Stimulated activated CD4-positive, alpha-beta T cell treated with anti-CD3 and anti-CD28 coated beads, Interleukin-1b, Interleukin-23, amount 100 ng/mL, for 1 hour (primary cell): Measurements from ENCODE around the gene KIAA0232.

Experiments
- DNase-seq, 2 donors: peaks; one replicate each; pipeline ENCODE4 v3.0.0-alpha.2; 2020; ENCODE audit warnings: low read depth in 2 of 2

Gene KIAA0232

DNA sequence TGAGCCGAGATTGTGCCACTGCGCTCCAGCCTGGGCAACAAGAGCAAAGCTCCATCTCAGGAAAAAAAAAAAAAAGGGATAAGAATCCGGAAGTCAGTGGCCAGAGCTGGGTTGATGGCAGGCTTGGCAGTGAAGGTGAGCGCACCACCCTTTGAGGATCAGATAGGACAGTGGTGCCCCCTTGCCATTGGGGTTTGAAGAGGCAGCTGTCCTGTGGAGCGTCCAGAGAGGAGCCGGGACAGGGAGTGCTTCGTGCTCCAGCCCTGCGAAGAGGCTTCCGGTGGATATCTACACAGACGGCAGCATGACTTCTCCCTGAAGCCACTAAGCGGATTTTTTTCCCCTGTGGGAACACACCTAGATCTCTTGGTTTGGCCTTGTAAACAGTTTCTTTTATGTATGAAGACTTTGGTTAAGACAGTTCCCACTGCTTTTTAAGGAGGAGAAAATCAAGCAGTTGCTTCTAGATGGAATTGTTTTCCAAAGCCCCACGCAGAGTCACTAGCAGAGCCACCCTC lies 133.6 kb downstream of the KIAA0232 start:
- DNase-seq, result no peak

DNA sequence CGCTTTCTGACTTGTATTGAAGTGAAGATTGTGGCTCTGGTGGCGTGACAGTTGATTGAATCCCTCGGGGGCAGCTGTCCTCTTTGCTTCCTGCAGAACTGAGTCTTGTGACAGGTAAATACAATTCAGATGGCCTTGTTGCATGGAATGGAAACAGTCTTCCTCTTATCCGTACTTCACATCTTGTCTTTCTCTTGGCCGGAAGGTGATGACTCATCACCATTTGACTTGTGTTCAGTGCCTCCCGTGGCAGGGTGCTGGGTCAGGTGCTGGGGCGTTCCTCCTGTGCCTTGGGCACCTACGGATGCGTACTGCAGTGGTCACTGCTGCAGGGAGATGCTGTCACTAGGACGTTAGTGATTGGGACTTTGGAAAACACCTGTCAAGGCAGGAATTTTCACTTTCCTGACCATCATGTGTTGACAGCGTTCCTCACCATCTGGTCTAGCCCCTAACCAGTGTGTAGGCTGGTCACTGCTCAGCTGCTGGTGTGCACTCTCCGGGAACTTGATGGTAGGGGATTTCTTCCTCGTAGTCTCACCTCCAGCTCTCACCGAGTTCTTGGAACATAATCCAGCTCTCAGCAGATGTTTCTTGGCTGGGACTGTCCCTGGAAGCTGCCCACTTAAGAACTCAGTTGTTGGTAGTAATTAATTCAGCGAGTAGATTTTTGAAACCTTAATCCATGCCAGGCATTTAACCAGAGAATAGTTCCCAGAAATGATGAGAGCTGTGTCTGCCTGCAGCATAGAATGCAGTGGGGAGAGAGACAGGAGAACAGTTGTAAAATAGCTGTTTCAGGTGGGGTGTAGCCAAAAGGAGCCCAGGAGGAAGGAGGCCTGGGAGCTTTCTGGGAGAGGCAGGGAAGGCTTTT lies 134.3 kb downstream of the KIAA0232 start:
- peak in 1 of 2 donors; percentile 25 for DNase-seq

DNA sequence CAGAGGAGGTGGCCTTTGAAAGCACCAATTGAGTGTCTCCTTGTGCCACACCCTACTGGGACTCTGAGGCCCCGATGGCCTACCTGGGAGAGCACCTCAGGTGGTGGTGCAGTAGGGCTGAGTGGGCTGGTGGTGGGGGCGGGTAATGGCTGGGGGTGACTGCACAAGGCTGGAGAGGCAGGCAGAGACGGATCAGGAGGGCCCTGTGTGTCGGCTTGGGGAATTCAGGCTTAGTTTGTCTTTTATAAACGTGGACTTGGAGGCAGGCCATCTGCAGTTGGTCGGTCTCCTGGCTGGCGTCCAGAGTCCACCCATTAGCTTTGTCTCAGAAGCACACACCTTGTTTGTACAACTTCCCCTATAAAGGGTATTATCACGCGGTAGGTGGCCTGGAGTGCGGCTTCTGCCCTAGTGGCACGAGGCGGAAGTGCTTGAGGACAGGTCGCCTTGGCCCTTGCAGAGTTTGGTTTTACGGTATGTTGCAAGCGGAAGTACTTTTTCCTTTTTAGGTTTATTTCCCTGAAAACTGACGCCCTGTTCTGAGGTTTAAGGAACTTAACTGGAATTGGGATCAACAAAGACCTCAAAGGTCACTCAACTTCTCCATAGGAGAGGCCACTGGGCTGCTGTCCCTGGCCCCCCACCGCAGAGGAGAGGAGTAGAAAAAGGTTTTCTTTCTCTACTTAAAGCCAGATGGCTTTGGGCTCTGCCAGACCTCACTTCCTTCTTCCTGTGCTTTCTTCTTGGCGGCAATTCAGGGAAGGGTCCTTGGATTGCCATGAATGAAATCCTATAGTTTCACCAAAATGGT lies 135.1 kb downstream of the KIAA0232 start:
- no peak for DNase-seq

DNA sequence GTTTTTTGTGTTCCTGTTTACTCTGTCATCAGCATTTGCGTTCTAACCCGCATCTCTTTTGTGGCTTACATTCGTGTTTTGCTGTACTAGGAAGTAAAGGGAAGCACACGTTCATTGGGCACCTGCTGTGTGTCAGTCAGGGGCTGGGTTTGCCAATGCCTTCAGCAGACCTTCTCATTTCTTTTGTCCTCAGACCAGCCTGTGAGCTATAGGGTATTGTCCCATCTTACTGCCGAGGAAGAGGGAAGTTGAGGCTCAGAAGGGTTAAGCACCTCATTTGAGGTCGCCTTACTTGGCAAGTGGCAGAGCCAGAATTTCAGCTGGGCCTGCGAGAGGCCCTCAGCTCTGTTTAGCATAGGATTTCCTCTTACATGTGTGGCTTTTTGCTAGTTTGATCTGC lies 135.8 kb downstream of the KIAA0232 start:
- DNase-seq, result no peak

DNA sequence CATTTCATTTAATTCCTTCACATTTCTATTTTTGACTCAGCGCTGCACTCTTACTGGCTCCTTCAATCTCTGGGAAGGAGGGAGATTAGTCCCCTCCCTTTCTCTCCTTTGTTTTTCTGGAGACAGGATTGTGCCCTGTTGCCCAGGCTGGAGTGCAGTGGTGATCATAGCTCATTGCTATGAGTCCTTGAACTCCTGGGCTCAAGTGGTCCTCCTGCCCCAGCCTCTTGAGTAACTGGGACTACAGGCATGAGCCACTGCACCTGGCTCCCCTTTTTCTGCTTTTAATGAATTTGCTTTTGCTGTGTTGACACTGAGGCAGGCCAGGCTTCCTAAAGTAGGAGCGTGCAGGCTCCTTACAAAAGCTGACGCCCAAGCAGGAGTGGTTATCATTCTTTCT lies 137.6 kb downstream of the KIAA0232 start:
- DNase-seq, result no peak

DNA sequence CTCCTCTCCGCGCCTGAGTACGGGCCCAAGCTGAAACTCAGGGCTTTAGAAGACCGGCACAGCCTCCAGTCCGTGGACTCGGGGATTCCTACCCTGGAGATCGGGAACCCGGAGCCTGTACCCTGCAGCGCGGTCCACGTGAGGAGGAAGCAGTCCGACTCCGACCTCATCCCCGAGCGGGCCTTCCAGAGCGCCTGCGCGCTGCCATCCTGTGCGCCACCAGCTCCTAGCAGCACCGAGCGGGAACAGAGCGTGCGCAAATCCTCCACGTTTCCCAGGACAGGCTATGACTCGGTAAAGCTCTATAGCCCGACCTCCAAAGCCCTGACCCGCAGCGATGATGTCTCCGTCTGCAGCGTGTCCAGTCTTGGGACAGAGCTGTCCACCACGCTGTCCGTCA lies 141.0 kb downstream of the KIAA0232 start:
- DNase-seq, result no peak

DNA sequence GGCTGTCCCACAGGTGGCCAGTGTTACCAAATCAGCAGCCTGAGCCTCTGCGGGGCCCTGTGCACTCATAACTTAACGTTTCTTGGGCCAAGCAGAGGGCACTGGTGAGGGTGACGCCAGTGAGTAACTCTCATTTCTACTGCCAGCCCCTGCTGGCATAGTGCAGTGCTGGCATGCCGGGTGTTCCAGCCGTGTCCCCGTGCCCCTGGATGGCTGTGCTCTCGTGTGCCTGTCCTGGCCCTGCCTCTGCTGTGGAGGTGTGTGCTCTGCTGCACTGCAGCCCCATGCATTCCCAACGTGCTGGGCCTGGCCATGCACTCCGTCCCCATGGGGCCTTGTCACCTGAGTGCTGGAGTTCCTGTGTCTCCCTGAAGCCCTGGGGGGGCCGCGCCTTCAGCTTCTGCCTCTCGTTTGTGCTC lies 141.8 kb downstream of the KIAA0232 start:
- no peak for DNase-seq

DNA sequence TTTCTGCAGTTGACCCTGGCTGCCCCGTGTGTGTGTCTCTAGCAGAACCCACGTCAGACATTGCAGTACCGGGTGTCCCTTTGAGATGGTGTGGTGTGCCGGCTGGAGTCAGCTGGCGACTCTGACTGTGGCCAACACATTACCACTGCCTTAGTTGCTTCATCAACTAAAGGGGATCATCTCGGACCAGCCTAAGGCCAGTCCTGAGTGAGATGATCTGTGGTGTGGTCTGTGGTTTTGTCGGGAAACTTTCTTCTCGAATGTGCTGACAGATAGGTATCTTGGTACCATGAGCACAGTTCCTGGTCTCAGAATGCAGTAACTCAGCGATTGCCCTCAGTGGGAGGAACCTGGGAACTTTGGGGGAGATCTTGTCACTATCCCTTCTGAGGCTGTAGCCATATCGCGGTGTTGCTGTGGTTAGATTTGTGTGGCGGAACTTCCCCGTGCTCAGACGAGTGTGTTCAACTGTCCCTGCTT lies 142.9 kb downstream of the KIAA0232 start:
- DNase-seq, result no peak

DNA sequence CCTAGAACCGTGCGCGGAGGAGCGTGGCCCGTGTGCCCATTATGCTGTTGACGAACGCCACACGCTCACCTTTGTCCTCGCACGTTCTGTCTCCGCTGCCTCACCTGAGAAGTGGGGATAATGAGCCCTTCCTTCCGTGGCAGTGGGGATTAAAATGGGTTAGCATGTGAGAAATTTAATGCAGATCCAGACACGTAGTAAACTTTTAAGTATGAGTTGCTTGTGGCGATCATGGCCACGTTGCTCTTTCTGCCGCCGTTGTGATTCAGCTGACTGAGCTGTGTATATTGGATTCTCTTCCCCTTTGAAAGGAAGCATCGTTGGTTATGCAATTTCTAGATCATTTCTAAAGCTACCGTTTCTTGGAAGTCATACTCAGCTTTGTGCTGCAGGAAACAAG lies 143.6 kb downstream of the KIAA0232 start:
- no peak for DNase-seq

DNA sequence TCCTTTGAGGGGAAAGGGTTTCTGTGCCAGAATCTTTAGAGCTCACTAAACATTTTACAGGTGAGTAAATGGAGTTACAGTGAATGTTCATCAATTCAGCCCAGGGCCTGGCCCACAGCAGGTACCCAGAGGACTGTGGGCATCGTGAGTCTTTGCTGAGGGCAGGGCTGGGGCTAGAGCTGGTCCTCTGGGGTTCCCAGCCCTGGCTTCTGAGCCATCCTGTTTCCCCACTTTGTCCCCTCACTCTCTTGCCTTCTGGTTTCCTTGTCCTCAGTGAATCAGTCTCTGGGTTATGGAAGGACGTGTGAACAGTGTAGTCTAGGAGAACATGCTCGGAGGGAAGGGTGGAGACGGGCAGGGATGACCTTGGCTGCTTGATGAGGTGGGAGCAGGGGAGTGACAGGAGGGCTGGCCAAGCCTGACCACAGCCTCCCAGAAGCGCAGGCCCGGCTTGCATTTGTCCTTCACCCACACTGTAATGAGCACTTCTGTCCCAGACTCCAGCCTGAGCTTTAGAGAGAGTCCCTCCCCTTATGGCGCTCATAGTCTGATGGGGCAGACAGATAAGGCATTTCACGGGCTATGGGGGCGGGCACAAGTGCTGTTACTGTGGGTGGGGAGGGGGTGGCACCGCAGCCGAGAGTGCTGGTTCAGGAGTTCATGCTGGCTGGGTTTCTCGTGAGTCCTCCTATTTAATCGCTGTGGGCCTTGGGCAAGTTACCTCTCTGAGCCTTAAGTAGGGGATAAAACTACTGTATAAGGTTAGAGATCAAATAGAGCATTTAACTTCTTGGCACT lies 144.4 kb downstream of the KIAA0232 start:
- DNase-seq, result peak in 1 of 2 donors; percentile 31

DNA sequence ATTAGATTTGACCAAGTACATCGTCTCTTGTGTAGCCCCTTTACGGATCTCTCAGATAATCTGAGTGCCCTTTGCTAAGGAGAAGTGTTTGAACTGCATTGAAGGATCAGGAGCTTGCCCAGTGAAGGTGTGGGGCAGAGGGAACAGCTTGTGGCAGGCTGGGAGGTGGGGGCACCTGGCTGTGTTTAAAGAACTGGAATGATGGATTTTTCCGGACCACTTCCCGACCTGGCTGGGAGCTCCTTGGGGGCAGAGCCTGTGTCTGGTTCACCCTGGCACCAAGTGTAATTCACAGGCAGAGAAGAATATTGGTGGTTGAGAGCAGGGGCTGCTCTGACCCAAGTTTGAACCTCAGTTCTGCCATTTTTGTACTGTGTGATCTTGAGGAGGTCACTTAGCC lies 145.6 kb downstream of the KIAA0232 start:
- DNase-seq, result no peak

DNA sequence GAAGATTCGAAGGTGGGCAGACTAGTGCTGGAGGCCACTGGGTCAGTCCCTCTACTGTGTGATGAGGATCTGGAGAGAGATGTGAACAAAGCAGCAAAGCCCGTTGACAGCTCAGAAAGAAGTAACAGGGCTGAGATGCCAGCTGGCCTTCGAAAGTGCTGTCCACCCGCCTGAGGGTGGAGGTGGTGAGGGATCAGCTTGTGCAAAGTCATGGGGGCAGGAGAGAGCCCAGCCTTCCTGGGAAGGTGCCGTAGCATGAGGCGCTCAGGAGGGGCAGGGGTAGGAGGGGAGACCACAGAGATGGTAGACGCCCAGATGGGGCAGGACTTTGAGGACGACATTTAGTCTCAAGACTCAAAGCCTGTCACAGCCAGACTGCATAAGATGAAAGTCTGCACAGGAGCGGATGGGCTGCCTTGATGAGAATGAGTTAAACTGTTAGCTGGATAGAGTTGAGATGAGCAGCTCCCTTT lies 146.8 kb downstream of the KIAA0232 start:
- DNase-seq, result no peak

DNA sequence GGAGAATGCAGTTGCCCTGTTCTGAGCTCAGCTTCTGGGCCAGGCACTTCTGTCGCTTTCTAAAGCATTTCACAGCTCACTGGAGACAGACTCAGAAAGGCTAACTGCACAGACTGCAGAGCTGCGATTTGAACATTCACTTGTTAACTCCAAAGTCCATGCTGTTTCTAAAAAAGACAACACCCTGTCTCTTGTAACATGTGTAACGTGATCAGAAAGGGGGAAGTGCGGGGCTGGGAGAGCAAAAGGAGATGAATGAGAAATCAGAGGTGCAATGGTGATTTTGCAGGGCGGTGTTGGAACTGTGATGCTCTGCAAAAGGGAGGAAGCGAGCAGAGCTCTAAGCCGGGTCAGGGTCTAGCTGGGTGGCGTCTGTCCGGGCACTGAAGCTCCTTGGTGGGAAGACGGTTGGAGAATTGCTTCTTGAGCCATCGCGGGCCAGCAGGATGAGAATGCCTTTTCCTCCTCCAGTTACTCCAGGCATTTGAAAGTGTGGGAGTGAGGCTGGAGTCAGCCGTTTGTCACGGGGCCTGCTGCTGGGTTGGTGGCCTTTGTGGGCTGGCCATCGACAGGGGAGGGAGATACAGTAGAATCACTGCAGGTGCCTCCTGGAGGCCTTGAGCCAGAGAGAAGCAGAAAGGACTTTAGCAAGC lies 147.4 kb downstream of the KIAA0232 start:
- DNase-seq, result no peak

DNA sequence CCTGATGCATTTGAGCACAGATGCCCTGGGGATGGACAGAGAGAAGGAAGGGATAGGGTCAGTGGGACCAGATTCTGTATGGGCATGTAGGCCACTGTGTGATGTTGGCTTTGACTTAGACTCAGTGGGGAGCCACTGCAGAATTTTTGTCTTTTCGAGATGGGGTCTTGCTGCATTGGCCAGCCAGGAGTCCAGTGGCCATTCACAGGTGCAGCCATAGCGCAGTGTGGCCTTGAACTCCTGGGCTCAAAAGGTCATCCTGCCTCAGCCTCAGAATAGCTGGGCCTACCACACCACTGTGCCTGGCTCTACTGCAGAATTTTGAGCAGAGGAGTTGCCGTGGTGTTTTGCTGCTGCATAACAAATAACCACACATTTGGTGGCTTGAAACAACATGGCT lies 149.9 kb downstream of the KIAA0232 start:
- DNase-seq, result no peak

DNA sequence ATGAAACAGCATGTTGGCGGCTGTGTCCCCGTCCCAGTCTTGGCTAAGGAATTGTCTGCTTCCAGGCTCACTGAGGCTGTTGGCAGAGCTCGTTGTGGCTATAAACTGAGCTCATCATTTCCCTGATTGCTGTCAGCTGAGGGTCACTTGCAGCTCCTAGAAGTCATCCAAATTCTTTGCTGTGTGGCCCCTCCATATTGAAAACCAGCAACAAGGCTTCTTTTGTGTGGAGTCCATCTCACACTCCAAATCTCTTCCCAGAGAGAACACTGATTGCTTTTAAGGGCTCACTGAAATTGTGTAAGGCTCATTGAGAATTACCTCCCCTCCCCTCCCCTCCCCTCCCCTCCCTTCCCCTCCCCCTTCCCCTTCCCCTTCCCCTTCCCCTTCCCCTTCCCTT lies 150.4 kb downstream of the KIAA0232 start:
- DNase-seq, result no peak
